Measurements from ENCODE around the gene SOCS2.

SOCS2 gene

DNA sequence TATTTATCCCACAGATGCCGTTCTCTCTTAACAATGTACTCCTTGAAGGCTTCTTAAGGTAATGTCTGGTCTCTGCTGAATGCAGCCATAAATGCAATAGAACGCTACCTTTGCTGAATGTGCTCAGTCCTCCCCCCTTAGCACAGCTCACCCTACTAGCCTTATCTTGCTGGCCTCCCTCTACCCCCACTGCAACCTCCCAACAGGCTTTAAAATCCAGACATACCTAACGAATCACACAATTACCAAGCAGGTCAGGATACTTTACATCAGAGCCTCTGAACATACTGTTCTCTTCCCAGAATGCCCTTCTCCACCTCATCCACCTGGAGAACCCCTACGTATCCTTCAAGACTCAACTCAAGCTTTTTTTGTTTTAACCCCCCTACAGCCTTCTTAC lies 53.7 kb downstream of the SOCS2 start:
- peaks cover 8% of the 10 kb centered on the region for H3K4me1 Mint-ChIP-seq
- H3K36me3 Mint-ChIP-seq = no peaks in the 10 kb centered on the region
- no peaks in the 10 kb centered on the region for H3K27me3 Mint-ChIP-seq
- no peak overlapping the region for H3K27ac Mint-ChIP-seq
- H3K9me3 Mint-ChIP-seq = peaks cover 8% of the 10 kb centered on the region
- no peak overlapping the region for H3K4me3 Mint-ChIP-seq
- no peak for ATAC-seq
